Activated naive CD4-positive, alpha-beta T cell treated with anti-CD3 and anti-CD28 coated beads, Interleukin-2, amount 50 U/mL, for 24 hours (primary cell): ENCODE results near the gene TUBA1A.

ENCODE experiments used
- H3K27ac Mint-ChIP-seq: one replicate; pipeline ENCODE4 v1.8.0; 2021; ENCODE audit warnings: mild to moderate bottlenecking, mixed read lengths
- H3K27me3 Mint-ChIP-seq: one replicate; pipeline ENCODE4 v1.8.0; 2021; ENCODE audit warnings: mixed read lengths
- H3K36me3 Mint-ChIP-seq: one replicate; pipeline ENCODE4 v1.8.0; 2021; ENCODE audit warnings: mixed read lengths
- H3K4me1 Mint-ChIP-seq: one replicate; pipeline ENCODE4 v1.8.0; 2021; ENCODE audit warnings: mixed read lengths
- H3K4me3 Mint-ChIP-seq: one replicate; pipeline ENCODE4 v1.8.0; 2021; ENCODE audit warnings: mild to moderate bottlenecking, mixed read lengths
- H3K9me3 Mint-ChIP-seq: one replicate; pipeline ENCODE4 v1.8.0; 2021; ENCODE audit warnings: mixed read lengths

Gene TUBA1A

GRCh38 chr12:49188916-49189367 lies at the start of gene TUBA1A:
TUBA1A (minus strand) TSS chr12:49189080; CDS start chr12:49188979, 101 bp downstream.
- Mint-ChIP-seq H3K9me3 (no peaks in the 10 kb centered on the region), H3K4me3 (peak within 1 kb of the TSS; percentile 92), H3K36me3 (peaks cover 8% of the 10 kb centered on the region), H3K27ac (peak within 1 kb of the TSS; percentile 94), H3K27me3 (no peaks in the 10 kb centered on the region), H3K4me1 (peaks cover 19% of the 10 kb centered on the region)

- H3K27me3 Mint-ChIP-seq = no peaks in the 10 kb centered on the region
- no peaks in the 10 kb centered on the region for H3K36me3 Mint-ChIP-seq
- peak overlapping the region; percentile 55 for H3K27ac Mint-ChIP-seq
- H3K4me1 Mint-ChIP-seq = peaks cover 9% of the 10 kb centered on the region
- H3K9me3 Mint-ChIP-seq = no peaks in the 10 kb centered on the region
- H3K4me3 Mint-ChIP-seq = peak overlapping the region; percentile 66
These were observed 47.5 kb upstream of the TUBA1A start for GRCh38 chr12:49236423-49236822.

GRCh38 chr12:49233842-49234526 lies 45.1 kb upstream of the TUBA1A start:
- H3K4me3 Mint-ChIP-seq = peak overlapping the region; percentile 88
- H3K9me3 Mint-ChIP-seq = no peaks in the 10 kb centered on the region
- peak overlapping the region; percentile 80 for H3K27ac Mint-ChIP-seq
- H3K4me1 Mint-ChIP-seq = peaks cover 9% of the 10 kb centered on the region
- no peaks in the 10 kb centered on the region for H3K27me3 Mint-ChIP-seq
- no peaks in the 10 kb centered on the region for H3K36me3 Mint-ChIP-seq

- Mint-ChIP-seq H3K27me3 (no peaks in the 10 kb centered on the region), H3K4me3 (peak overlapping the region; percentile 66), H3K36me3 (no peaks in the 10 kb centered on the region), H3K9me3 (no peaks in the 10 kb centered on the region), H3K4me1 (peaks cover 9% of the 10 kb centered on the region), H3K27ac (peak overlapping the region; percentile 80)
These were observed 44.3 kb upstream of the TUBA1A start for GRCh38 chr12:49232940-49233841.

- Mint-ChIP-seq H3K27ac (no peak overlapping the region), H3K9me3 (no peaks in the 10 kb centered on the region), H3K4me1 (peaks cover 9% of the 10 kb centered on the region), H3K27me3 (no peaks in the 10 kb centered on the region), H3K36me3 (no peaks in the 10 kb centered on the region), H3K4me3 (no peak overlapping the region)
These were observed 43.2 kb upstream of the TUBA1A start for GRCh38 chr12:49231878-49232655.

- H3K27ac Mint-ChIP-seq = no peak overlapping the region
- no peaks in the 10 kb centered on the region for H3K9me3 Mint-ChIP-seq
- H3K4me1 Mint-ChIP-seq = peaks cover 6% of the 10 kb centered on the region
- no peaks in the 10 kb centered on the region for H3K27me3 Mint-ChIP-seq
- H3K36me3 Mint-ChIP-seq = no peaks in the 10 kb centered on the region
- no peak overlapping the region for H3K4me3 Mint-ChIP-seq
These were observed 41.9 kb upstream of the TUBA1A start for GRCh38 chr12:49230805-49231194.

GRCh38 chr12:49230176-49230804 lies 41.4 kb upstream of the TUBA1A start:
- Mint-ChIP-seq H3K9me3 (no peaks in the 10 kb centered on the region), H3K27ac (no peak overlapping the region), H3K27me3 (no peaks in the 10 kb centered on the region), H3K4me3 (no peak overlapping the region), H3K36me3 (no peaks in the 10 kb centered on the region), H3K4me1 (peaks cover 6% of the 10 kb centered on the region)

GRCh38 chr12:49228653-49229052 lies 39.8 kb upstream of the TUBA1A start:
- Mint-ChIP-seq H3K9me3 (no peaks in the 10 kb centered on the region), H3K4me1 (peaks cover 3% of the 10 kb centered on the region), H3K27ac (no peak overlapping the region), H3K4me3 (no peak overlapping the region), H3K36me3 (no peaks in the 10 kb centered on the region), H3K27me3 (no peaks in the 10 kb centered on the region)

- no peak overlapping the region for H3K27ac Mint-ChIP-seq
- no peaks in the 10 kb centered on the region for H3K9me3 Mint-ChIP-seq
- H3K4me3 Mint-ChIP-seq = no peak overlapping the region
- H3K36me3 Mint-ChIP-seq = no peaks in the 10 kb centered on the region
- no peaks in the 10 kb centered on the region for H3K27me3 Mint-ChIP-seq
- no peaks in the 10 kb centered on the region for H3K4me1 Mint-ChIP-seq
These were observed 38.8 kb upstream of the TUBA1A start for GRCh38 chr12:49227713-49228112.

- Mint-ChIP-seq H3K27ac (no peak overlapping the region), H3K4me3 (no peak overlapping the region), H3K9me3 (no peaks in the 10 kb centered on the region), H3K27me3 (no peaks in the 10 kb centered on the region), H3K36me3 (no peaks in the 10 kb centered on the region), H3K4me1 (no peaks in the 10 kb centered on the region)
These were observed 36.8 kb upstream of the TUBA1A start for GRCh38 chr12:49225576-49226166.

- Mint-ChIP-seq H3K27me3 (no peaks in the 10 kb centered on the region), H3K36me3 (no peaks in the 10 kb centered on the region), H3K4me1 (no peaks in the 10 kb centered on the region), H3K4me3 (no peak overlapping the region), H3K9me3 (no peaks in the 10 kb centered on the region), H3K27ac (no peak overlapping the region)
These were observed 34.9 kb upstream of the TUBA1A start for GRCh38 chr12:49223590-49224369.

GRCh38 chr12:49223122-49223521 lies 34.2 kb upstream of the TUBA1A start:
- Mint-ChIP-seq H3K4me3 (no peak overlapping the region), H3K27ac (no peak overlapping the region), H3K4me1 (no peaks in the 10 kb centered on the region), H3K27me3 (no peaks in the 10 kb centered on the region), H3K9me3 (no peaks in the 10 kb centered on the region), H3K36me3 (no peaks in the 10 kb centered on the region)

- Mint-ChIP-seq H3K4me1 (no peaks in the 10 kb centered on the region), H3K27ac (no peak overlapping the region), H3K4me3 (no peak overlapping the region), H3K36me3 (no peaks in the 10 kb centered on the region), H3K27me3 (no peaks in the 10 kb centered on the region), H3K9me3 (no peaks in the 10 kb centered on the region)
These were observed 32.1 kb upstream of the TUBA1A start for GRCh38 chr12:49220972-49221371.

GRCh38 chr12:49219417-49220026 lies 30.6 kb upstream of the TUBA1A start:
- no peak overlapping the region for H3K4me3 Mint-ChIP-seq
- H3K9me3 Mint-ChIP-seq = no peaks in the 10 kb centered on the region
- H3K27me3 Mint-ChIP-seq = no peaks in the 10 kb centered on the region
- H3K4me1 Mint-ChIP-seq = no peaks in the 10 kb centered on the region
- H3K36me3 Mint-ChIP-seq = no peaks in the 10 kb centered on the region
- no peak overlapping the region for H3K27ac Mint-ChIP-seq
